Transverse colon (tissue), 4 donors: ENCODE measurements around the gene OCA2. TPM values are rescaled to one million over a fixed set of nuclear protein-coding genes. Genes with fewer than 3 reads are reported as not detected.

Experiments used
- DNase-seq: peaks from one replicate; pipeline ENCODE4 v3.0.0-alpha.2; 2019
- H3K27ac ChIP-seq, 4 donors: fragments of 200-600 bp; sonication (generic); 2 replicates each; pipeline ENCODE4 v1.5.1; 2016 to 2018; ENCODE audit warnings: inconsistent platforms in 4 of 4
- H3K27me3 ChIP-seq: fragments of 200-600 bp; sonication (generic); 2 replicates; pipeline ENCODE4 v1.5.1; 2017; ENCODE audit warnings: inconsistent platforms
- H3K36me3 ChIP-seq, 4 donors: fragments of 200-600 bp; sonication (generic); 2 replicates each; pipeline ENCODE4 v1.5.1; 2017 to 2019; ENCODE audit warnings: inconsistent platforms in 4 of 4
- H3K4me1 ChIP-seq, 4 donors: fragments of 200-600 bp; sonication (generic); 2 replicates each; pipeline ENCODE4 v1.5.1; 2017 to 2020; ENCODE audit warnings: inconsistent platforms in 4 of 4
- H3K4me3 ChIP-seq, 4 donors: fragments of 200-600 bp; sonication (generic); 1 replicate in 1 of 4; 2 replicates in 3 of 4; pipeline versions ENCODE4 v1.5.1 to v1.6.1; 2017 to 2019; ENCODE audit warnings: inconsistent platforms in 4 of 4
- H3K9me3 ChIP-seq, 2 donors: fragments of 200-600 bp; sonication (generic); 2 replicates each; pipeline ENCODE4 v1.5.1; 2017 to 2019; ENCODE audit warnings: inconsistent platforms in 2 of 2
- CTCF ChIP-seq, 5 experiments: fragments of 200-600 bp in 3 of 5; fragments of 450-650 bp in 2 of 5; sonication (generic) in 3 of 5; IDR thresholded peaks; 1 replicate in 2 of 5; 2 replicates in 3 of 5; pipeline ENCODE4 v1.5.1; 2016 to 2017; ENCODE audit warnings: antibody characterized with exemption in 5 of 5, inconsistent platforms in 3 of 5, mild to moderate bottlenecking in 2 of 5, moderate library complexity in 1 of 5
- EP300 ChIP-seq: sonication (generic); formaldehyde crosslinking; IDR thresholded peaks from one replicate; pipeline ENCODE4 v1.6.1; 2017; ENCODE audit warnings: antibody characterized with exemption, low read depth
- POLR2A ChIP-seq: fragments of 450-650 bp; IDR thresholded peaks from one replicate; pipeline ENCODE4 v1.6.1; 2016; ENCODE audit warnings: antibody characterized with exemption, mild to moderate bottlenecking, moderate library complexity
- POLR2AphosphoS5 ChIP-seq, 3 donors: sonication (generic); formaldehyde crosslinking; IDR thresholded peaks; one replicate each; pipeline ENCODE4 v1.6.1; 2016; ENCODE audit warnings: antibody characterized with exemption in 3 of 3
- WGBS, 2 donors: methylation state at CpG; one replicate each; pipeline ENCODE4 v1.1.5; 2018; ENCODE audit warnings: low coverage in 1 of 2; 5-methylcytosine and 5-hydroxymethylcytosine counted together
- in situ Hi-C, 4 donors: fragments of 200-750 bp; cut with MboI; loops; one replicate each; pipeline versions ENCODE4 v1.15.0 to v1.15.1; 2017; ENCODE audit warnings: low sequenced_read_pairs in 3 of 4, low pct_ligation_motif_present in 1 of 4, low pct_unique_long_range_greater_than_20kb in 1 of 4
- intact Hi-C: fragments of 100-400 bp; cut with DNase I; formaldehyde crosslinking; loops from one replicate; pipeline ENCODE4 v1.15.1; 2023; ENCODE audit warnings: low total_unique reads
- total RNA-seq, 4 donors: library from RNA; depleted of rRNA; stranded (reverse); fragments of >200 nt; gene quantifications; one replicate each; pipeline ENCODE4 v1.1.0, GENCODE V29; 2016

Gene OCA2
- total RNA-seq, 4 donors from 2014 or later, result 1.4 to 1.9 TPM; not detected in 2

GRCh38 chr15:27792756-27793264 lies 306.3 kb downstream of the OCA2 start:
- Histone ChIP-seq H3K27ac (no peak overlapping the region), H3K9me3 (no peaks in the 10 kb centered on the region), H3K36me3 (no peaks in the 10 kb centered on the region), H3K27me3 (no peaks in the 10 kb centered on the region), H3K4me1 (no peaks in the 10 kb centered on the region), H3K4me3 (no peak overlapping the region)
- DNase-seq, result no peak
- TF ChIP-seq EP300 (no peak), POLR2A (no peak), CTCF (IDR thresholded peaks at IDR 0.05) (no peak), POLR2AphosphoS5 (IDR thresholded peaks at IDR 0.05) (no peak)
- in situ Hi-C loops (loop anchor here in 1 of 4 donors (25.0 kb wide), 1 partner anchor 94 kb away; no protein-coding TSS in a partner anchor), intact Hi-C loops (no loop called here)
- WGBS, 2 donors, result 53 to 70% methylated on average over 2 to 10 of the region's 10 CpGs

GRCh38 chr15:27790270-27790669 lies 308.8 kb downstream of the OCA2 start:
- TF ChIP-seq POLR2AphosphoS5 (IDR thresholded peaks at IDR 0.05) (no peak), POLR2A (no peak), CTCF (IDR thresholded peaks at IDR 0.05) (no peak), EP300 (no peak)
- Histone ChIP-seq H3K36me3 (no peaks in the 10 kb centered on the region), H3K9me3 (no peaks in the 10 kb centered on the region), H3K4me1 (no peaks in the 10 kb centered on the region), H3K4me3 (no peak overlapping the region), H3K27me3 (no peaks in the 10 kb centered on the region), H3K27ac (no peak overlapping the region)
- in situ Hi-C loops, result loop anchor here in 1 of 4 donors (25.0 kb wide), 1 partner anchor 97 kb away; no protein-coding TSS in a partner anchor
- intact Hi-C loops, result no loop called here
- DNase-seq, result no peak
- WGBS, 2 donors, result 30 to 44% methylated on average over 1 of the region's 1 CpG

- TF ChIP-seq EP300, result no peak
- H3K4me3 ChIP-seq, result no peak overlapping the region
- intact Hi-C loops, result no loop called here
- no peaks in the 10 kb centered on the region for H3K27me3 ChIP-seq
- 74 to 82% methylated on average over 1 of the region's 1 CpG for WGBS, 2 donors
- in situ Hi-C loops, result loop anchor here in 1 of 4 donors (25.0 kb wide), 1 partner anchor 99 kb away; no protein-coding TSS in a partner anchor
- H3K4me1 ChIP-seq, result no peaks in the 10 kb centered on the region
- no peaks in the 10 kb centered on the region for H3K36me3 ChIP-seq
- H3K9me3 ChIP-seq, result no peaks in the 10 kb centered on the region
- H3K27ac ChIP-seq, result no peak overlapping the region
- DNase-seq, result no peak
Observed at GRCh38 chr15:27787931-27788330, 311.2 kb downstream of the OCA2 start.

GRCh38 chr15:27784107-27784506 lies 315.0 kb downstream of the OCA2 start:
- Histone ChIP-seq H3K9me3 (peaks cover 0 to 3% of the 10 kb centered on the region in 2 donors), H3K27me3 (no peaks in the 10 kb centered on the region), H3K36me3 (no peaks in the 10 kb centered on the region), H3K4me1 (peaks cover 0 to 8% (median 0%) of the 10 kb centered on the region in 4 donors), H3K4me3 (no peak overlapping the region), H3K27ac (no peak overlapping the region)
- WGBS, 2 donors, result 63 to 76% methylated on average over 2 to 6 of the region's 6 CpGs
- intact Hi-C loops (no loop called here), in situ Hi-C loops (loop anchor here in 1 of 4 donors (25.0 kb wide), 1 partner anchor 103 kb away; no protein-coding TSS in a partner anchor)
- no peak for DNase-seq
- TF ChIP-seq EP300 (no peak), POLR2AphosphoS5 (IDR thresholded peaks at IDR 0.05) (no peak), CTCF (IDR thresholded peaks at IDR 0.05) (no peak), POLR2A (no peak)

- intact Hi-C loops, result no loop called here
- TF ChIP-seq POLR2A (no peak), EP300 (no peak), POLR2AphosphoS5 (IDR thresholded peaks at IDR 0.05) (no peak), CTCF (IDR thresholded peaks at IDR 0.05) (no peak)
- peaks cover 0 to 8% (median 0%) of the 10 kb centered on the region in 4 donors for H3K4me1 ChIP-seq
- no peak overlapping the region for H3K4me3 ChIP-seq
- H3K36me3 ChIP-seq, result no peaks in the 10 kb centered on the region
- peaks cover 0 to 3% of the 10 kb centered on the region in 2 donors for H3K9me3 ChIP-seq
- in situ Hi-C loops, result loop anchor here in 1 of 4 donors (25.0 kb wide), 1 partner anchor 104 kb away; no protein-coding TSS in a partner anchor
- DNase-seq, result no peak
- H3K27ac ChIP-seq, result no peak overlapping the region
- no peaks in the 10 kb centered on the region for H3K27me3 ChIP-seq
- 50 to 70% methylated on average over 1 to 3 of the region's 3 CpGs for WGBS, 2 donors
Observed at GRCh38 chr15:27783678-27784077, 315.4 kb downstream of the OCA2 start.
